Activated CD4-positive, alpha-beta T cell treated with anti-CD3 and anti-CD28 coated beads, Interleukin-2, amount 10 ng/mL, durations not matched to agents 7 days and 5 days (primary cell): ENCODE measurements around the gene RBFOX2. TPM values are rescaled to one million over a fixed set of nuclear protein-coding genes. Genes with fewer than 3 reads are reported as not detected.

Experiments used
- CTCF ChIA-PET: fragments of 350-600 bp; sonication (Branson Sonifier 250); formaldehyde crosslinking; loops from one replicate; lab custom pipeline; 2021; ENCODE audit warnings: antibody characterized with exemption; lab: Charles Lee
- POLR2A ChIA-PET: fragments of 350-600 bp; sonication (Branson Sonifier 250); formaldehyde crosslinking; loops from one replicate; lab custom pipeline; 2021; ENCODE audit warnings: antibody characterized with exemption; lab: Charles Lee
- DNase-seq: peaks from one replicate; pipeline ENCODE4 v3.0.0-alpha.2; 2020
- H3K27ac Mint-ChIP-seq: one replicate; pipeline ENCODE4 v1.8.0; 2021; ENCODE audit warnings: mild to moderate bottlenecking, moderate library complexity, mixed read lengths
- H3K27me3 Mint-ChIP-seq: one replicate; pipeline ENCODE4 v1.8.0; 2021; ENCODE audit warnings: mixed read lengths
- H3K36me3 Mint-ChIP-seq: one replicate; pipeline ENCODE4 v1.8.0; 2021; ENCODE audit warnings: low read depth, mixed read lengths
- H3K4me1 Mint-ChIP-seq: one replicate; pipeline ENCODE4 v1.8.0; 2021; ENCODE audit warnings: mixed read lengths
- H3K4me3 Mint-ChIP-seq: one replicate; pipeline ENCODE4 v1.8.0; 2021; ENCODE audit warnings: mild to moderate bottlenecking, moderate library complexity, mixed read lengths
- H3K9me3 Mint-ChIP-seq: one replicate; pipeline ENCODE4 v1.8.0; 2021; ENCODE audit warnings: mixed read lengths
- total RNA-seq, 2 experiments: library from RNA; stranded (reverse); gene quantifications; one replicate each; pipeline ENCODE4 v1.2.3, GENCODE V29; 2021

RBFOX2 gene
- total RNA-seq, 2 experiments from 2014 or later: 0.77 to 0.99 TPM

DNA sequence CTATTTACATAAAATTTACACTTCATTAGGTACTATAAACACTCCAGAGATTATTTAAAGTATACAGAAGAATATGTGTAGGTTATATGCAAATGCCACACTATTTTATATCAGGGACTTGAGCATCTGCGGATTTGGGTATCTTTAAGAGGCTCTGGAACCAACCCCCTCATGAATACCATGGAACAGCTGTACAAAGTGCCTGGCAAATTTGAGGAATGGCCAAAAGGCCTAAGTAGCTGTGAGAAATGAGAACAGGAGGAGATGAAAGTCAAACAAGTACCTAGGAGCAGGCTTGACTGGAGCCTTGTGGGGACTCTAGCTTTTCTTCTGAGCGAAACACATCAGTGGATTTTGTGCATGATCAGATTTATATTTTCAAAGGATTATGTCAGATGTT, 149.3 kb downstream of the RBFOX2 start:
- ChIA-PET CTCF (no interaction called here), POLR2A (no interaction called here)
- no peak overlapping the region for H3K4me3 Mint-ChIP-seq
- H3K9me3 Mint-ChIP-seq: no peaks in the 10 kb centered on the region
- peaks cover 15% of the 10 kb centered on the region for H3K4me1 Mint-ChIP-seq
- DNase-seq: no peak
- no peaks in the 10 kb centered on the region for H3K27me3 Mint-ChIP-seq
- H3K36me3 Mint-ChIP-seq: no peaks in the 10 kb centered on the region
- H3K27ac Mint-ChIP-seq: no peak overlapping the region

DNA sequence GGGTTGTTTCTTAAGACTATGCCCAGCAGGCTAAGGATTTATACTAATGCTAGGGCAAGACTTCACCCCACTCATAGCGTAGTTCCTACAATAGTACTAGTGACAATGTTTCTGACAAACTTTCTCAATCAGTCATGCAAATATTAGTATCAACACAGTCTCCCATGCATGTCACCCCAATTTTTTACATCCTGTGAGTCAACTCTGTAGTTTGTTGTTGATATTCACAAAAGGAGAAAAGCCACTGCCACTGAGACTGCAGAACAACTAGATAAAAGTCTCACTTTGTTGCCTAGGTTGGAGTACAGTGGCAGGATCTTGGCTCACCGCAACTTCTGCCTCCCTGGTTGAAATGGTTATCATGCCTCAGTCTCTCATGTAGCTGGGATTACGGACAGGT, 155.2 kb downstream of the RBFOX2 start:
- Mint-ChIP-seq H3K27me3 (peaks cover 3% of the 10 kb centered on the region), H3K9me3 (no peaks in the 10 kb centered on the region), H3K27ac (no peak overlapping the region), H3K36me3 (no peaks in the 10 kb centered on the region), H3K4me3 (no peak overlapping the region), H3K4me1 (no peaks in the 10 kb centered on the region)
- POLR2A ChIA-PET: no interaction called here
- DNase-seq: no peak
- CTCF ChIA-PET: no interaction called here

- H3K9me3 Mint-ChIP-seq: no peaks in the 10 kb centered on the region
- POLR2A ChIA-PET: no interaction called here
- no peaks in the 10 kb centered on the region for H3K36me3 Mint-ChIP-seq
- H3K27ac Mint-ChIP-seq: no peak overlapping the region
- peaks cover 3% of the 10 kb centered on the region for H3K27me3 Mint-ChIP-seq
- CTCF ChIA-PET: no interaction called here
- no peak for DNase-seq
- H3K4me1 Mint-ChIP-seq: no peaks in the 10 kb centered on the region
- H3K4me3 Mint-ChIP-seq: no peak overlapping the region
These were observed 156.2 kb downstream of the RBFOX2 start for GRCh38 chr22:35872451-35872850.

GRCh38 chr22:35870517-35871293, 157.9 kb downstream of the RBFOX2 start:
- Mint-ChIP-seq H3K36me3 (no peaks in the 10 kb centered on the region), H3K27ac (no peak overlapping the region), H3K27me3 (peaks cover 3% of the 10 kb centered on the region), H3K4me1 (no peaks in the 10 kb centered on the region), H3K4me3 (no peak overlapping the region), H3K9me3 (no peaks in the 10 kb centered on the region)
- ChIA-PET CTCF (no interaction called here), POLR2A (no interaction called here)
- DNase-seq: no peak

DNA sequence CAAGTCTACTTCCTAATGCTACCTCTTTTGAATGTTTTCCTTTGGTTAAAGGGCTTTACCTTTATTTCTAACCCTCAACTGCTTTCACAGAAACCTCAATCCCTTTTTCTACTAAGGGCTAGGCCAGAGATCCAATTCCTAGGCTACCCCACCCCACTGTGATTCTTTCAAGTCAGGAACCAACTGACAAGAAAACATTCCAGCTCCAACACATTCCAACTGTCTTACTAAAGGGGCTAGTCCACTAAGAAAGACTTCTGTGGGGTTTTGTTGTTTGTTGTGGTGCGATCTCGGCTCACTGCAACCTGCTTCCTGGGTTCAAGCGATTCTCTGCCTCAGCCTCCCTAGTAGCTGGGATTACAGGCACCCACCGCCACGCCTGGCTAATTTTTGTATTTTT, 159.7 kb downstream of the RBFOX2 start:
- ChIA-PET POLR2A (no interaction called here), CTCF (no interaction called here)
- H3K9me3 Mint-ChIP-seq: no peaks in the 10 kb centered on the region
- no peak overlapping the region for H3K4me3 Mint-ChIP-seq
- no peaks in the 10 kb centered on the region for H3K4me1 Mint-ChIP-seq
- no peaks in the 10 kb centered on the region for H3K36me3 Mint-ChIP-seq
- DNase-seq: no peak
- H3K27me3 Mint-ChIP-seq: peaks cover 3% of the 10 kb centered on the region
- H3K27ac Mint-ChIP-seq: no peak overlapping the region

GRCh38 chr22:35866651-35867050, 162.0 kb downstream of the RBFOX2 start:
- no peak for DNase-seq
- Mint-ChIP-seq H3K4me3 (no peak overlapping the region), H3K27me3 (peaks cover 3% of the 10 kb centered on the region), H3K36me3 (no peaks in the 10 kb centered on the region), H3K4me1 (no peaks in the 10 kb centered on the region), H3K9me3 (no peaks in the 10 kb centered on the region), H3K27ac (no peak overlapping the region)
- ChIA-PET POLR2A (no interaction called here), CTCF (no interaction called here)

DNA sequence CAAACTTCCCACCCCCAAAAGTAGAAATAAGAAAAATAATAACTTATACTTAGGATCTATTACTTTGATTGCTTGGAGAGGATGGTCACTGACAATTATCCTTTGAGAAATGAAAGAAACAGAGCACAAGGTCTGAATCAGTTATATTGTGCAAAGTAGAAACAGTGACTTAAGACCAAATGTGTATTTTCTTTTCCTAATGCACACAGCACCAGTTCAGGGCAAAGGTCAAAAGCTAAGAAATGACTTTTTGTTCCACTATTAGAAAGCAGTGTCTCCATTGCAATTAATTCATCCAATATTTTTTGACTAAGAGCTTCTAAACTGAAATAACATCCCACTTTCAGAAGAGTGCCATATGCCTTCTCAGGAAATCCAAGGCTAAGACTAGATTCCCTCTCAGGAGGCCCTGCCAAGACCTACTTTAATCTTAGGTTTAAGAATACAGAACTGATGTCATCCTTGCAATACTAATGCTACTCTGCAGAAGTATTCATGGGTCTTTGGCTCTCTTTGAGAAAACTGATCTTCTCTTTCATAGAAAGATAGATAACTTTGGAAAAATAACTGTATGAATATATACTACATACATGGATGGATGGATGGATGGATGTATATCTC, 164.0 kb downstream of the RBFOX2 start:
- H3K9me3 Mint-ChIP-seq: no peaks in the 10 kb centered on the region
- no peak overlapping the region for H3K4me3 Mint-ChIP-seq
- H3K27me3 Mint-ChIP-seq: no peaks in the 10 kb centered on the region
- no peak overlapping the region for H3K27ac Mint-ChIP-seq
- CTCF ChIA-PET: no interaction called here
- DNase-seq: no peak
- POLR2A ChIA-PET: no interaction called here
- no peaks in the 10 kb centered on the region for H3K4me1 Mint-ChIP-seq
- no peaks in the 10 kb centered on the region for H3K36me3 Mint-ChIP-seq

- Mint-ChIP-seq H3K27me3 (no peaks in the 10 kb centered on the region), H3K9me3 (no peaks in the 10 kb centered on the region), H3K4me1 (no peaks in the 10 kb centered on the region), H3K4me3 (no peak overlapping the region), H3K27ac (no peak overlapping the region), H3K36me3 (no peaks in the 10 kb centered on the region)
- no peak for DNase-seq
- ChIA-PET CTCF (interaction anchor here (0.6 kb wide), 1 partner anchor 136 kb away, joined by 3 read pairs; no protein-coding TSS in a partner anchor), POLR2A (no interaction called here)
These were observed 165.2 kb downstream of the RBFOX2 start for GRCh38 chr22:35863432-35863831.

DNA sequence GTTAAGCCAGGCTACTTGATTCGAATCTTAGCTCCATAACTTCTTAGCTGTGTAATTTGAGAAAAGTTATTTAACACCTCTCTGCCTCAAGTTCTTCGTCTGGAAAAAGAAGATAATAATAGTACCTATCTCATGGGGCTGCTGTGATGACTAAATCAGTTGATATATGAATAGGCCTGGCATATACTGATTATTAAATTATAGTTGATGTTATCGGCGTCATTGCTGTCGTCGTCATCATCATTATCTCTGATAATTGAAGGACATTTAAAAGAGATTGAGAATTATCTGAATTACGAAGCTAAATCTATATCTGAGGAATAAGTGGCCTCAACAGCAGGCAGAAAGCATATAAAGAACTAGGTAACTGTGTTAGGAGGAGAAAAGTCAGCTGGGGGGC, 165.9 kb downstream of the RBFOX2 start:
- ChIA-PET POLR2A (no interaction called here), CTCF (no interaction called here)
- Mint-ChIP-seq H3K4me3 (no peak overlapping the region), H3K9me3 (no peaks in the 10 kb centered on the region), H3K4me1 (no peaks in the 10 kb centered on the region), H3K36me3 (no peaks in the 10 kb centered on the region), H3K27ac (no peak overlapping the region), H3K27me3 (no peaks in the 10 kb centered on the region)
- no peak for DNase-seq

DNA sequence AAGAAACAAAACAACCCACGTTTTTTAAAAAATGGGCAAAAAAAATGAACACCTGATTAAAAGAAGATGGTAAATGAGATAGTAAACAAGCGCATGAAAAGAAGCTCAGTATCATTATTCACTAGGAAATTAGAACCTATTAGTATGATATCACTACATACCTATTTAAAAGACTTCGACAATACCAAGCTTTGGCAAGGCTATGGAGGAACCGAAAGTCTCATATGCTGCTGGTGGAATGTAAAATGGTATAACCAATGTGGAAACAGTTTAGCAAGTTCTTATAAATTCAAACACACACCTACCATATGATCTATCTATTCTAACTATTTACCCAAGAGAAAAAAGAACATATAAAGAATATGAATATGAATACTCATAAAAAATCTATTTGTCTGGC, 167.2 kb downstream of the RBFOX2 start:
- DNase-seq: no peak
- Mint-ChIP-seq H3K36me3 (no peaks in the 10 kb centered on the region), H3K9me3 (no peaks in the 10 kb centered on the region), H3K27me3 (no peaks in the 10 kb centered on the region), H3K4me1 (no peaks in the 10 kb centered on the region), H3K4me3 (no peak overlapping the region), H3K27ac (no peak overlapping the region)
- POLR2A ChIA-PET: no interaction called here
- CTCF ChIA-PET: no interaction called here

- no peak overlapping the region for H3K4me3 Mint-ChIP-seq
These were observed 167.8 kb downstream of the RBFOX2 start for GRCh38 chr22:35860837-35861236.

GRCh38 chr22:35860087-35860733, 168.4 kb downstream of the RBFOX2 start:
- H3K36me3 Mint-ChIP-seq: no peaks in the 10 kb centered on the region
- no peaks in the 10 kb centered on the region for H3K9me3 Mint-ChIP-seq
- H3K4me1 Mint-ChIP-seq: no peaks in the 10 kb centered on the region
- ChIA-PET POLR2A (no interaction called here), CTCF (no interaction called here)
- peaks cover 2% of the 10 kb centered on the region for H3K27me3 Mint-ChIP-seq
- no peak overlapping the region for H3K4me3 Mint-ChIP-seq
- no peak for DNase-seq
- no peak overlapping the region for H3K27ac Mint-ChIP-seq

More at GRCh38 chr22:35860837-35861236, 167.8 kb downstream of the RBFOX2 start:
- ChIA-PET CTCF (no interaction called here), POLR2A (no interaction called here)
- H3K4me1 Mint-ChIP-seq: no peaks in the 10 kb centered on the region
- no peak for DNase-seq
- H3K36me3 Mint-ChIP-seq: no peaks in the 10 kb centered on the region
- no peaks in the 10 kb centered on the region for H3K9me3 Mint-ChIP-seq
- no peak overlapping the region for H3K27ac Mint-ChIP-seq
- H3K27me3 Mint-ChIP-seq: peaks cover 2% of the 10 kb centered on the region

DNA sequence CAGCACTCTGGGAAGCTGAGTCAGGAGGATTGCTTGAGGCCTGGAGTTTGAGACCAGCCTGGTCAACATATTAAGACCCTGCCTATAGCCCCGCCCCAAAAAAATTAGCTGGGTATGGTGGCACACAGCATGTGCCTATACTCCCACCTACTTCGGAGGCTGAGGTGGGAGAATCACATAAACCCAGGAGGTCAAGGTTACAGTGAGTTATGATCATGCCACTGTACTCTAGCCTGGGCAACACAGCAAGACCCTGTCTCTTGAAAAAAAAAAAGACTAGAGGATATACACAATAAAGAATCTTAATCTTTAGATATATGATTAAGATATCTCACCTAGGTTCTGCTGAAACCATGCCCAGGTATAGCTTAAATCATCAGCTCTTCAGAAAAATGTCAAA, 174.3 kb downstream of the RBFOX2 start:
- H3K27ac Mint-ChIP-seq: no peak overlapping the region
- POLR2A ChIA-PET: no interaction called here

More for the DNA sequence above, 174.3 kb downstream of the RBFOX2 start:
- peaks cover 2% of the 10 kb centered on the region for H3K27me3 Mint-ChIP-seq
- no peak for DNase-seq
- H3K9me3 Mint-ChIP-seq: no peaks in the 10 kb centered on the region
- no peaks in the 10 kb centered on the region for H3K36me3 Mint-ChIP-seq
- no peak overlapping the region for H3K4me3 Mint-ChIP-seq
- no peaks in the 10 kb centered on the region for H3K4me1 Mint-ChIP-seq
- CTCF ChIA-PET: no interaction called here
